Skeletal muscle satellite cell (primary cell): ENCODE measurements around the gene ODAD2.

Experiments
- H3K27me3 ChIP-seq: 2 replicates; pipeline ENCODE4 v1.7.0; 2013; ENCODE audit warnings: low read length; ENCODE audit not compliant: control insufficient read depth, insufficient read depth
- H3K36me3 ChIP-seq: 2 replicates; pipeline ENCODE4 v1.7.0; 2013; ENCODE audit warnings: mild to moderate bottlenecking, control low read depth, low read length; ENCODE audit not compliant: insufficient read depth
- H3K4me1 ChIP-seq: 2 replicates; pipeline ENCODE4 v1.7.0; 2013; ENCODE audit warnings: low read length; ENCODE audit not compliant: control insufficient read depth, insufficient read depth
- H3K4me2 ChIP-seq: 2 replicates; pipeline ENCODE4 v1.7.0; 2013; ENCODE audit warnings: mild to moderate bottlenecking, low read length
- H3K4me3 ChIP-seq: 2 replicates; pipeline ENCODE4 v1.7.0; 2013; ENCODE audit warnings: low read length
- H3K9ac ChIP-seq: 2 replicates; pipeline ENCODE4 v1.7.0; 2013; ENCODE audit warnings: mild to moderate bottlenecking, low read depth, low read length, moderate library complexity
- H3K9me3 ChIP-seq: replicated peaks from 2 replicates; pipeline ENCODE4 v1.7.0; 2013; ENCODE audit warnings: mild to moderate bottlenecking, control low read depth, low read length

The ODAD2 gene

DNA sequence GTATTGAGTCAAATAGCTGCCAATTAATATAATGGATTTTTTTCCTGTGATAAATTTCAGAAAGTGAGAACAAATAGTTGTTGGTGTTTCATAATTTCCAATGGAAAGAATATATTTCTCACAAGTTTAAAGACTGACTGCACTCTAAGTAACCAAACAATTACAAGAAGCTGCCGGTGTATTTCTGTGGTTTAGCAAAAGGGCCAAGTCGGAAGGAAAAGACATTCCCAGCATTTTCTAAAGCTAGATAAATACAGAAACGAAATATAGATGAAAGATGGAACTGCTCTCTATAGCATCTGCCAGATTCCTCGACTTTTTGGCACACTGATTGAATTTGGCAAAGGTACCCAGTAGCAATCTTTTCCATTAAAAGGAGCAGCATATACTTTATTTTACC is 160.5 kb downstream of the ODAD2 start:
- Histone ChIP-seq H3K9ac (no peak overlapping the region), H3K4me3 (no peak overlapping the region), H3K27me3 (peaks cover 27% of the 10 kb centered on the region), H3K36me3 (no peaks in the 10 kb centered on the region), H3K4me1 (no peaks in the 10 kb centered on the region), H3K9me3 (no peaks in the 10 kb centered on the region), H3K4me2 (no peak overlapping the region)

- no peaks in the 10 kb centered on the region for H3K4me1 ChIP-seq
- H3K4me2 ChIP-seq, result no peak overlapping the region
- H3K27me3 ChIP-seq, result peaks cover 48% of the 10 kb centered on the region
- H3K36me3 ChIP-seq, result no peaks in the 10 kb centered on the region
- H3K4me3 ChIP-seq, result no peak overlapping the region
- H3K9me3 ChIP-seq, result no peaks in the 10 kb centered on the region
- H3K9ac ChIP-seq, result no peak overlapping the region
Measured at GRCh38 chr10:27834476-27834875, 164.4 kb downstream of the ODAD2 start.

DNA sequence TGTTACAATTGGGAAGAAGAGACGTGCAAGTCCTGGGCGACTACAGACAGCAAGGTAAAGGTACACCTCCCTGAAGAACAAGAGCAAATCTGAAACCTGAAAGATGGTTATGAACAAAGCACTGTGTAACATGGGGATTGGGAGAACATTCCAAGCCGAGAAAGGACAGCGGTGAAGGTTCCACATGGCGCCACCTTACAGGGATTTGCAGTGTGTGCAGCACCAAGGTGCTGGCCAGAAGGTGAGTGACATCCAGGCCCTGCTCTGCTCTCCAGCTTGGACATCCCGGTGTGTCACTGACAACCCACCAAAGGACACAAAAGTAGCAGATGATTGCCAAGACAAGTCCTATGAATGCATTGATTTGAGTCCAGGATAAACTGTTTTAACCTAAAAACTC is 165.1 kb downstream of the ODAD2 start:
- Histone ChIP-seq H3K4me1 (no peaks in the 10 kb centered on the region), H3K36me3 (no peaks in the 10 kb centered on the region), H3K4me2 (no peak overlapping the region), H3K9me3 (no peaks in the 10 kb centered on the region), H3K27me3 (peaks cover 43% of the 10 kb centered on the region), H3K4me3 (no peak overlapping the region), H3K9ac (no peak overlapping the region)

DNA sequence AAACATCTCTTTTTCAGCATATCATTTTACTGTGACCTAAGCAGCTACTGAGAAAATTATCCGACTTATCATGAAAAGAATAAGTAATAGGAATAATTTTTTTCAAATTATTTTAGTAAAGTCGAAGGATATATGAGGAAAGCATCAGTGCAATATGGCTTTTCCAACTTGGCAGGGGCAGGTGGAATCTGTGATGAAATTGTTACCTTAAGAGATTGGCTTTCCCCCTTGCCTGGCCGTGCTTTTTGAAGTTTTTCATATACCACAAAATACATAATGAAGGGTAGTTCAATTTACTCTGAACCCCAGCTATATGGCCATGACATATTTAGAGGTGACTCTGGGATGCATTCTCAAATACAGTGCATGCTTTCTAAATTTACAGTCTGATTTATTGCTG is 166.1 kb downstream of the ODAD2 start:
- Histone ChIP-seq H3K4me3 (no peak overlapping the region), H3K9ac (no peak overlapping the region)

GRCh38 chr10:27826369-27826768 is 172.5 kb downstream of the ODAD2 start:
- H3K27me3 ChIP-seq, result peaks cover 18% of the 10 kb centered on the region
- H3K4me2 ChIP-seq, result no peak overlapping the region

More for the DNA sequence above, 166.1 kb downstream of the ODAD2 start:
- Histone ChIP-seq H3K4me2 (no peak overlapping the region), H3K27me3 (peaks cover 34% of the 10 kb centered on the region), H3K4me1 (no peaks in the 10 kb centered on the region), H3K36me3 (no peaks in the 10 kb centered on the region), H3K9me3 (no peaks in the 10 kb centered on the region)

GRCh38 chr10:27822301-27822700 is 176.6 kb downstream of the ODAD2 start:
- H3K9ac ChIP-seq, result no peak overlapping the region
- no peak overlapping the region for H3K4me3 ChIP-seq
- H3K36me3 ChIP-seq, result no peaks in the 10 kb centered on the region
- peaks cover 13% of the 10 kb centered on the region for H3K27me3 ChIP-seq
- H3K9me3 ChIP-seq, result no peaks in the 10 kb centered on the region
- no peak overlapping the region for H3K4me2 ChIP-seq
- H3K4me1 ChIP-seq, result no peaks in the 10 kb centered on the region

More at GRCh38 chr10:27826369-27826768, 172.5 kb downstream of the ODAD2 start:
- Histone ChIP-seq H3K4me3 (no peak overlapping the region), H3K36me3 (no peaks in the 10 kb centered on the region), H3K9ac (no peak overlapping the region), H3K4me1 (no peaks in the 10 kb centered on the region), H3K9me3 (no peaks in the 10 kb centered on the region)

DNA sequence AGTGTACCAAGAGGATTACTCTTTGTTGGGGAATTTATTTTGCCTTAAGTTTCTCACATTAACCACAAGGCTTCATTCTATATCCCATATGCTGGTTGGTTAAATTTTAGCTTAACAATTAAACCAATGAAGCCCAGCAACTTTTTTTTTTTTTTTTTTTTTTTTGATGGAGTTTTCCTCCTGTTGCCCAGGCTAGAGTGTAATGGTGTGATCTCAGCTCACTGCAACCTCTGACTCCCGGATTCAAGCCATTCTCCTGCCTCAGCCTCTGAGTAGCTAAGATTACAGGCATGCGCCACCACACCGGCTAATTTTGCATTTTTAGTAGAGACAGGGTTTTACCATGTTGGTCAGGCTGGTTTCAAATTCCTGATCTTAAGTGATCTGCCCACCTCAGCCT is 178.2 kb downstream of the ODAD2 start:
- H3K27me3 ChIP-seq, result peaks cover 13% of the 10 kb centered on the region
- H3K9me3 ChIP-seq, result no peaks in the 10 kb centered on the region
- H3K4me1 ChIP-seq, result no peaks in the 10 kb centered on the region
- no peak overlapping the region for H3K9ac ChIP-seq
- H3K36me3 ChIP-seq, result no peaks in the 10 kb centered on the region
- no peak overlapping the region for H3K4me2 ChIP-seq
- H3K4me3 ChIP-seq, result no peak overlapping the region

DNA sequence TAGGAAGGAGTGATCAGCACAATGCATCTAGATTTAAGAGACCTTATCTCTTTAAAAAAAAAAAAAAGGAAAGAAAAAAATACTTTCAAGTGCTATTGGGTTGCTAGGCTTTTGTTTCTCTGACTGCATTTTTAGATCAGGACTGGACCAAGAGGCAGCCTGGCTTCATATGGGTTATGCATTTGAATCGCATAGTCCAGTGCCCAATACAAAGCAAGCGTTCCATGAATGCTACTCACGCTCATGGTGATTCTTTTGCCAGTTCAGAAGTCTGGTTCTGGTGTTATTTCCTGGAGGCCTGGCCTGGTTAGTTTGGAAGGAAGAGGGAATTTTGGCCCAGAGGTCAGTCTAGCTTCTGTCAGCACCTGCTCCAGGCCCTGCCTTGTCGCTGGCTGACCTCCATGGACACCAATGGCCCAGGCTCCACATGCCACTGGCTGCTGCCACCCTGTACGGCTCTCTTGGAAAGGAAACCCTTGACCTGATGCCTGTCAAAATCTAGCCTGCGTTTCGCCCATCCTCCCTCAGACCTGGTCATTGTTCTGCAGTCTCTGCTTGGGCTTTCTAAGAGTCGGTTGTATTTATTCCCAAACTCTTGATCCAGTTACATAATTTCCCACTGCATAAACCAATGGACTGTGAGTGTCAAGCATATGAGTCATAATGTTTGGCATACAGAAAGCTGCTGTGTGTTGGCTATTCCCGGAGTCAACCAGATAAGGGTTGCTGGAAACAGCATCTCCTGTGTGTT is 178.9 kb downstream of the ODAD2 start:
- no peak overlapping the region for H3K4me2 ChIP-seq
- peaks cover 16% of the 10 kb centered on the region for H3K27me3 ChIP-seq
- H3K4me1 ChIP-seq, result no peaks in the 10 kb centered on the region
- no peaks in the 10 kb centered on the region for H3K9me3 ChIP-seq
- no peaks in the 10 kb centered on the region for H3K36me3 ChIP-seq
- no peak overlapping the region for H3K4me3 ChIP-seq
- H3K9ac ChIP-seq, result no peak overlapping the region

DNA sequence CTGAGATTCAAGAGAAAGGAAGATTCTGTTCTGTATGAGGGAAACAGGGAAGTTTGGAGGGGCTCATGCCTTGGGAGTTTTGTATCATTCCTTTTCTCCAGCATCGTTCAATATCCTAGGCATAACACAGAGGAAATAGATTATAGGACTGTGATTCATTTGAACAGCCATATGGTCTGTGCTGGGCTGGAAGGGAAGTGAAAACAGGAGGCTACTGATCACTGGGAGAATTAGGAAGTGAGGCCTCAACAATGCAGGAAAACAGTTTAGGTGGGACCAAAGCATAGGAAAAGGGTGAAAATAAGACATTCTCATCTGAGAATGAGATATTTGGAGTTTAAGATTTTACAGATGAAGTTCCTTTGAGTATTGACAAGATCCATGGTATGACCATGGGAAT is 182.6 kb downstream of the ODAD2 start:
- Histone ChIP-seq H3K36me3 (no peaks in the 10 kb centered on the region), H3K27me3 (peaks cover 17% of the 10 kb centered on the region), H3K4me2 (no peak overlapping the region), H3K9me3 (no peaks in the 10 kb centered on the region), H3K9ac (no peak overlapping the region), H3K4me1 (no peaks in the 10 kb centered on the region), H3K4me3 (no peak overlapping the region)

DNA sequence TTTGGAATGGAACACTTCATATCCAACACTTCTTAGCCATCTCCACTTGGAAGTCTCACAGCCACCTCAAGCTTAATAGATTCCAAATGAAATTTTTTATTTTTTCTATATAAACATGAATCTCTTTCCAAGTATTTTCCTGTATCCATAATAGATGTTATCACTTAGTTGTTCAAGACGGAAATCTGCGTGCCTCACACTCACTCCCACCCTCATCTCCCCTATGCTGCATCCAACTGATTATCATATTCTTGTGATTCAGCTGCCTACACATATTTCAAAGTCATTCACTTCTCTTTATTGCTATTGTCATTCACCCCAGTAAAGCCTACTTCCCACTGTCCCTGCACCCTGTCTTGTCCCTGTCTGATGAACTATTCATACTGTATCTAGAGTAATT is 183.0 kb downstream of the ODAD2 start:
- Histone ChIP-seq H3K27me3 (peaks cover 15% of the 10 kb centered on the region), H3K36me3 (no peaks in the 10 kb centered on the region), H3K4me3 (no peak overlapping the region), H3K9me3 (no peaks in the 10 kb centered on the region), H3K4me1 (no peaks in the 10 kb centered on the region), H3K9ac (no peak overlapping the region), H3K4me2 (no peak overlapping the region)

GRCh38 chr10:27815261-27815660 is 183.6 kb downstream of the ODAD2 start:
- no peak overlapping the region for H3K4me2 ChIP-seq
- no peak overlapping the region for H3K9ac ChIP-seq
- H3K4me1 ChIP-seq, result no peaks in the 10 kb centered on the region
- no peak overlapping the region for H3K4me3 ChIP-seq
- no peaks in the 10 kb centered on the region for H3K9me3 ChIP-seq
- no peaks in the 10 kb centered on the region for H3K36me3 ChIP-seq
- H3K27me3 ChIP-seq, result peaks cover 15% of the 10 kb centered on the region

GRCh38 chr10:27805180-27805579 is 193.7 kb downstream of the ODAD2 start:
- Histone ChIP-seq H3K36me3 (no peaks in the 10 kb centered on the region), H3K27me3 (peaks cover 44% of the 10 kb centered on the region), H3K9ac (no peak overlapping the region), H3K9me3 (no peaks in the 10 kb centered on the region), H3K4me3 (no peak overlapping the region), H3K4me2 (no peak overlapping the region), H3K4me1 (no peaks in the 10 kb centered on the region)
